GM12872 (cell line): ENCODE measurements around the gene ATP13A2.

Source experiments
- CTCF ChIP-seq: IDR thresholded peaks from 3 replicates; pipeline ENCODE4 v1.5.1; 2011; ENCODE audit warnings: low read depth, mild to moderate bottlenecking, low read length, moderate library complexity; ENCODE audit not compliant: insufficient read depth

Gene ATP13A2

DNA sequence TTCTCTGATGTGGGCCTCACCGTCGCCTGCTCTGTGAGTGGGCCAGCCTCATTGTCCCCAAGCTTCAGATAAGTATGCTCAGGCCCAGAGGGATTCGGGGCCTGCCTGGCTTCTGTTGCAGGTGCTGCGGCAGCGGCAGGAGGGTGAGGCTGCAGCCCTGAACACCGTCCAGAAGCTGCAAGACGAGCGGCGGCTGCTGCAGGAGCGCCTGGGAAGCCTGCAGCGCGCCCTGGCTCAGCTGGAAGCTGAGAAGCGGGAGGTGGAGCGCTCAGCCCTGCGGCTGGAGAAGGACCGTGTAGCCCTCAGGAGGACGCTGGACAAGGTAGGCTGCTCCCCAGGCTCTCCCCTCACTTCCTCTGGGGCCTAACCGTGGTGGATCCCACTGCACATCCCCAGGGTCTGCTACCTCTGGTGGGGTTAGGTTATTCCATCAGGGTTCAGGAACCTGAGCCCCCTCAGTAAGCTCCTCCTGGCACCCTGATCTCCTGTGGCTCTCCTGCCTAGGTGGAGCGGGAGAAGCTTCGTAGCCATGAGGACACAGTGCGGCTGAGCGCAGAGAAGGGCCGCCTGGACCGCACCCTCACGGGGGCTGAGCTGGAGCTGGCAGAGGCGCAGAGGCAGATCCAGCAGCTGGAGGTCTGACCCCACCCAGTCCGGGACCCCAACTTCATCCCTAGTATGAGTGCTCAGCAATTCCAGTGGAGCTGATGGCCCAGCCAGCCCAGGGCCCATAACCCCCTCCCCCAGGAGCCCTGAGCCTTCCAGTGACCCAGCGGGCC is 41.4 kb downstream of the ATP13A2 start:
- TF ChIP-seq CTCF = no peak

DNA sequence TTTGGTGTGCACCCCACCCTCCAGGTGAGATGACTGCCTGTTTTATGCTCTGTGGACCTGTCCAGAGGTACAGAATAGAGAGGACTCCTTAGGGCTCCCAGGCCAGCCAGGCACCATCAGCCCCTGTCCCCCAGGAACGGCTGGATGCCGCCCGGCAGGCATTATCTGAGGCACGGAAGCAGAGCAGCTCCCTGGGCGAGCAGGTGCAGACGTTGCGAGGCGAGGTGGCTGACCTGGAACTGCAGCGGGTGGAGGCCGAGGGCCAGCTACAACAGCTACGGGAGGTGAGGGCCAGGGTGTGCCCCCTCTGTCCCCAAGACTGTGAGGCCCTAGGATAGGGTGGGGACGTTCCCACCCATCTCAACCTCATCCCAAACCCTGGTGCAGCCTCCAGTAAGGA is 42.1 kb downstream of the ATP13A2 start:
- no peak for TF ChIP-seq CTCF

- no peak for TF ChIP-seq CTCF
These were observed 42.6 kb downstream of the ATP13A2 start for GRCh38 chr1:16969057-16969611.

DNA sequence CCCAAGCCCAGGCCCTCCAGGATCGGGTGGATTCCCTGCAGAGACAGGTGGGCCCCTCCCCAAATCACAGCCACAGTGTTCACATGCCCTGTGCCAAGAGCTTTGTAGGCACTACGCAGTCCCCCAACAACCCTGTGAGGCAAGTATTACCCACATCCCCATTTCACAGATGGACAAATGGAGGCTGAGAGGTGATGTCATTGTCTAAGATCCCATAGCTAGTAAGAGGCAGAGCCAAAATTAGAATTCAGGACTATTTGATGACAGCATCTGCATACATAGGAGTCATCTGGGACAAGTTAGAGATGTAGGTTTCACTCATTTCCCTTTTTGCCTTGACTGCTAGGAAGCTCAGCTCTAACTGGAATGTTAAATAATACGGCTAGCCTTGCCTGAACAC is 43.4 kb downstream of the ATP13A2 start:
- TF ChIP-seq CTCF = no peak

GRCh38 chr1:16967962-16968361 is 43.8 kb downstream of the ATP13A2 start:
- no peak for TF ChIP-seq CTCF

- no peak for TF ChIP-seq CTCF
These were observed 44.6 kb downstream of the ATP13A2 start for GRCh38 chr1:16967095-16967575.

DNA sequence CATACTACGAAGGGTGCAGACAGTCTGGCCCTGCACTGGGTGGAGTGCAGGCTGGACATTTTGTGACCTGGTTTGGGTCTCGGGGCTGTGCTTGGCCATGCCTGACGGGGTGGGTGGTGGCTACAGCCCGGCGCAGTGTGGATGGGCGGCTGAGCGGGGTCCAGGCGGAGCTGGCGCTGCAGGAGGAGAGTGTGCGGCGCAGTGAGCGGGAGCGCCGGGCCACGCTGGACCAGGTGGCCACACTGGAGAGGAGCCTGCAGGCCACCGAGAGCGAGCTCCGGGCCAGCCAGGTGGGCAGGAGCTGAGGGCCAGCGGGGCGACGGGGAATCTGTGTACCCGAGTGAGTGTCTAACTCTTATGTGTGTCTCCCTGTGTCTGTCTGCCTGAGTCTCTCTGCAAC is 45.4 kb downstream of the ATP13A2 start:
- TF ChIP-seq CTCF = no peak
